Breast epithelium (tissue), 4 donors: ENCODE data around the gene DNAJB8. TPM values are rescaled to one million over a fixed set of nuclear protein-coding genes. Genes with fewer than 3 reads are reported as not detected.

ENCODE experiments used
- DNase-seq, 2 donors: peaks; one replicate each; pipeline ENCODE4 v3.0.0-alpha.2; 2019; ENCODE audit warnings: low spot score in 2 of 2
- H3K27ac ChIP-seq, 2 donors: fragments of 200-600 bp; sonication (generic) in 1 of 2; one replicate each; pipeline ENCODE4 v1.5.1; 2016 to 2019; ENCODE audit warnings: mild to moderate bottlenecking in 1 of 2
- H3K27me3 ChIP-seq, 2 donors: fragments of 200-600 bp; sonication (generic) in 1 of 2; one replicate each; pipeline versions ENCODE4 v1.5.1 to v1.6.0; 2017 to 2019; ENCODE audit warnings: control low read depth in 1 of 2, mild to moderate bottlenecking in 1 of 2
- H3K36me3 ChIP-seq: fragments of 200-600 bp; one replicate; pipeline ENCODE4 v1.5.1; 2019
- H3K4me1 ChIP-seq, 2 donors: fragments of 200-600 bp; sonication (generic); one replicate each; pipeline ENCODE4 v1.5.1; 2016 to 2019; ENCODE audit warnings: control low read depth in 1 of 2
- H3K4me3 ChIP-seq, 3 donors: fragments of 200-600 bp; sonication (generic); 1 replicate in 2 of 3; 2 replicates in 1 of 3; pipeline ENCODE4 v1.5.1; 2016 to 2019; ENCODE audit warnings: mild to moderate bottlenecking in 3 of 3, moderate library complexity in 2 of 3
- H3K9me3 ChIP-seq, 2 donors: fragments of 200-600 bp; sonication (generic) in 1 of 2; one replicate each; pipeline ENCODE4 v1.5.1; 2016 to 2019; ENCODE audit warnings: control low read depth in 1 of 2
- POLR2A ChIP-seq: fragments of 450-650 bp; IDR thresholded peaks from one replicate; pipeline ENCODE4 v1.6.1; 2016; ENCODE audit warnings: antibody characterized with exemption, mild to moderate bottlenecking, moderate library complexity
- POLR2AphosphoS5 ChIP-seq, 3 donors: sonication (generic); formaldehyde crosslinking; IDR thresholded peaks; one replicate each; pipeline ENCODE4 v1.6.1; 2017; ENCODE audit warnings: antibody characterized with exemption in 3 of 3
- intact Hi-C: fragments of 100-400 bp; cut with DNase I; formaldehyde crosslinking; loops from one replicate; pipeline ENCODE4 v1.15.1; 2023; ENCODE audit warnings: low total_unique reads
- total RNA-seq, 3 donors: library from RNA; depleted of rRNA; stranded (reverse); fragments of >200 nt; gene quantifications; one replicate each; pipeline ENCODE4 v1.1.0, GENCODE V29; 2016
- TF ChIP-seq, protein P1 (sequence below), 3 donors: fragments of 450-650 bp; IDR thresholded peaks; one replicate each; pipeline ENCODE4 v1.5.1; 2016 to 2017; ENCODE audit warnings: antibody characterized with exemption in 3 of 3, mild to moderate bottlenecking in 3 of 3, moderate library complexity in 3 of 3

DNAJB8 gene
- total RNA-seq, 3 donors from 2014 or later, result not detected

GRCh38 chr3:128452678-128453275 lies 13.9 kb downstream of the DNAJB8 start:
- no peak for DNase-seq
- H3K36me3 ChIP-seq, result no peaks in the 10 kb centered on the region
- H3K4me1 ChIP-seq, result no peaks in the 10 kb centered on the region
- no peak overlapping the region for H3K27ac ChIP-seq
- no peak overlapping the region for H3K4me3 ChIP-seq
- no peak for TF ChIP-seq POLR2A
- intact Hi-C loops, result no loop called here
- no peaks in the 10 kb centered on the region for H3K27me3 ChIP-seq
- H3K9me3 ChIP-seq, result no peaks in the 10 kb centered on the region

DNA sequence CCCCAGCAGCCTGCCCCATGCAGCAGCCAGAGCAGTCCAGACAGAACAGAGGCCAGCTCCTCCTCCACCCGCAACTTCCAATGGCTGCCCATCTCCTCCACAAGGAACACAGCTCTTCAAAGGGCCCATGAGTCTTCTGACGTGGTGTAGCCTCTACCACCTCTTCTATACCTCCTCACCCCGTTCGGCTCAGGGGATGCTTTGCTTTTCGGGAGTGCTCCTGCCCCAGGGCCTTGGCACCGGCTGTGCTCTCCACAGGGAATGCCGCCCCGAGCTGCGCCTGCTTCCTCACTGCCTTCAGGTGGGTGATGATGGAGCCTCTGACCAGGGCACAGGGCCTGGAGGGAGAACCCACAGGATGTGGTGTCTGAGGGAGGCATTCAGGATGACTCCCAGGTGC lies 14.6 kb downstream of the DNAJB8 start:
- Histone ChIP-seq H3K4me1 (no peaks in the 10 kb centered on the region), H3K27me3 (no peaks in the 10 kb centered on the region), H3K4me3 (no peak overlapping the region), H3K27ac (no peak overlapping the region), H3K36me3 (no peaks in the 10 kb centered on the region), H3K9me3 (no peaks in the 10 kb centered on the region)
- intact Hi-C loops, result no loop called here
- DNase-seq, result no peak
- no peak for TF ChIP-seq POLR2AphosphoS5 (IDR thresholded peaks at IDR 0.05)
- TF ChIP-seq, protein P1, sequence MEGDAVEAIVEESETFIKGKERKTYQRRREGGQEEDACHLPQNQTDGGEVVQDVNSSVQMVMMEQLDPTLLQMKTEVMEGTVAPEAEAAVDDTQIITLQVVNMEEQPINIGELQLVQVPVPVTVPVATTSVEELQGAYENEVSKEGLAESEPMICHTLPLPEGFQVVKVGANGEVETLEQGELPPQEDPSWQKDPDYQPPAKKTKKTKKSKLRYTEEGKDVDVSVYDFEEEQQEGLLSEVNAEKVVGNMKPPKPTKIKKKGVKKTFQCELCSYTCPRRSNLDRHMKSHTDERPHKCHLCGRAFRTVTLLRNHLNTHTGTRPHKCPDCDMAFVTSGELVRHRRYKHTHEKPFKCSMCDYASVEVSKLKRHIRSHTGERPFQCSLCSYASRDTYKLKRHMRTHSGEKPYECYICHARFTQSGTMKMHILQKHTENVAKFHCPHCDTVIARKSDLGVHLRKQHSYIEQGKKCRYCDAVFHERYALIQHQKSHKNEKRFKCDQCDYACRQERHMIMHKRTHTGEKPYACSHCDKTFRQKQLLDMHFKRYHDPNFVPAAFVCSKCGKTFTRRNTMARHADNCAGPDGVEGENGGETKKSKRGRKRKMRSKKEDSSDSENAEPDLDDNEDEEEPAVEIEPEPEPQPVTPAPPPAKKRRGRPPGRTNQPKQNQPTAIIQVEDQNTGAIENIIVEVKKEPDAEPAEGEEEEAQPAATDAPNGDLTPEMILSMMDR (IDR thresholded peaks at IDR 0.05), result no peak
- no peak for TF ChIP-seq POLR2A

DNA sequence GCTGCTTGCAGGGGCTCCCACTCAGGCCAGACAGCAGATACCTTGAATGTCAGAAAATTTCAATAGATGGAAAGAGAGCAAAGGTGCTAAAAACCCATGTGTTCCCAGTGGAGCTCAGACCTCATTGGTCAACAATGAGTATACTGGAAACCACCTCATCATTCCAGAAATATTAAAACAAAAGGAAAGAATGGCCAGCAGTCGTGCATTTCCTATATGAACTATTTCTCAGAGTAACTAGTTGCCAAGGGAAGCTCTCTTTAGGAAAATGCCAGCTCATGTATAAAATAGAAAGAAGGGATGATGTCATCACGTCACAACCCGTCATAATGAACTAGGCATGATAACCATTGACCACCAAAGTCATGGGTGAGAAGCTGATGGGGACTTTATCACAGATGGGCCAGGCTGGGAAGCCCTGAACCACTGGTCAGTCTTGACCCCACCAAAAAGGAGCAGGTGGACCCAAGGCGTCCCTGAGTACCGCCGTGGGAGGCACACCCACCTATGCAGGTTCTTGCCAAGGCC lies 17.5 kb downstream of the DNAJB8 start:
- DNase-seq, result no peak
- no peaks in the 10 kb centered on the region for H3K9me3 ChIP-seq
- no peak for TF ChIP-seq POLR2A
- TF ChIP-seq POLR2AphosphoS5 (IDR thresholded peaks at IDR 0.05), result no peak
- TF ChIP-seq, protein P1 (IDR thresholded peaks at IDR 0.05), result no peak
- H3K4me3 ChIP-seq, result no peak overlapping the region
- no peaks in the 10 kb centered on the region for H3K27me3 ChIP-seq
- intact Hi-C loops, result no loop called here
- no peaks in the 10 kb centered on the region for H3K36me3 ChIP-seq
- no peak overlapping the region for H3K27ac ChIP-seq
- H3K4me1 ChIP-seq, result no peaks in the 10 kb centered on the region

- no peak overlapping the region for H3K27ac ChIP-seq
- TF ChIP-seq POLR2A (no peak), POLR2AphosphoS5 (IDR thresholded peaks at IDR 0.05) (no peak)
- TF ChIP-seq, protein P1 (IDR thresholded peaks at IDR 0.05), result no peak
- H3K36me3 ChIP-seq, result no peaks in the 10 kb centered on the region
- H3K4me1 ChIP-seq, result no peaks in the 10 kb centered on the region
- H3K4me3 ChIP-seq, result no peak overlapping the region
- intact Hi-C loops, result no loop called here
- no peaks in the 10 kb centered on the region for H3K9me3 ChIP-seq
- no peaks in the 10 kb centered on the region for H3K27me3 ChIP-seq
- no peak for DNase-seq
Measured at GRCh38 chr3:128448491-128448890, 18.2 kb downstream of the DNAJB8 start.

DNA sequence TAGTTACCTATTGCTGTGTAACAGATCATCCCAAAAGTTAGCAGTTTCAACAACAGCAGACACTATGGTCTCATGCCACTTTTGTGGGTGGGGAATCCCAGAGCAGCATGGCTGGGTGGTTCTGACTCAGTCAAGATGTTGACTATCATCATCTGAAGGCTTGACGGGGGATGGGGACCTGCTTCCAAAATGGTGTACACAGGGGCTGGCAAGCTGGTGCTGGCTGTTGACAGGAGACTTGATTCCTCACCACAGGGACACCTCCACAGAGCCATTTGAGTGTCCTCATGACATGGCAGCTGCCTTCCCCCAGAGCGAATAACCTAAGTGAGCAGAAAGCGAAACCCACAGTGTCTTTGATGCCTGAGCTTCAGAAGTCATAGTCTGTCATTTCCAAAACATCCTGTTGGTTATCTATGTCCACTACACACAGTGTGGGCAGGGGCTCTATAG lies 19.1 kb downstream of the DNAJB8 start:
- no peak for DNase-seq
- H3K9me3 ChIP-seq, result no peaks in the 10 kb centered on the region
- H3K27ac ChIP-seq, result no peak overlapping the region
- H3K36me3 ChIP-seq, result no peaks in the 10 kb centered on the region
- no peak overlapping the region for H3K4me3 ChIP-seq
- intact Hi-C loops, result no loop called here
- no peaks in the 10 kb centered on the region for H3K4me1 ChIP-seq
- TF ChIP-seq POLR2A, result no peak
- TF ChIP-seq POLR2AphosphoS5 (IDR thresholded peaks at IDR 0.05), result no peak
- TF ChIP-seq, protein P1 (IDR thresholded peaks at IDR 0.05), result no peak
- H3K27me3 ChIP-seq, result no peaks in the 10 kb centered on the region
